NB4 (cell line): Measurements from ENCODE around the gene OR10G3.

Experiments
- POLR2A ChIP-seq: IDR thresholded peaks from 2 replicates; pipeline ENCODE4 v1.6.1; 2011; ENCODE audit warnings: mild to moderate bottlenecking; ENCODE audit not compliant: insufficient read length; ENCODE audit errors: extremely low read depth
- TF ChIP-seq, protein P1 (sequence below): IDR thresholded peaks from one replicate; pipeline ENCODE4 v1.5.1; 2012; ENCODE audit warnings: low read depth, low read length

GRCh38 chr14:21614240-21614639 lies 34.4 kb upstream of the OR10G3 start:
- no peak for TF ChIP-seq POLR2A
- TF ChIP-seq, protein P1, sequence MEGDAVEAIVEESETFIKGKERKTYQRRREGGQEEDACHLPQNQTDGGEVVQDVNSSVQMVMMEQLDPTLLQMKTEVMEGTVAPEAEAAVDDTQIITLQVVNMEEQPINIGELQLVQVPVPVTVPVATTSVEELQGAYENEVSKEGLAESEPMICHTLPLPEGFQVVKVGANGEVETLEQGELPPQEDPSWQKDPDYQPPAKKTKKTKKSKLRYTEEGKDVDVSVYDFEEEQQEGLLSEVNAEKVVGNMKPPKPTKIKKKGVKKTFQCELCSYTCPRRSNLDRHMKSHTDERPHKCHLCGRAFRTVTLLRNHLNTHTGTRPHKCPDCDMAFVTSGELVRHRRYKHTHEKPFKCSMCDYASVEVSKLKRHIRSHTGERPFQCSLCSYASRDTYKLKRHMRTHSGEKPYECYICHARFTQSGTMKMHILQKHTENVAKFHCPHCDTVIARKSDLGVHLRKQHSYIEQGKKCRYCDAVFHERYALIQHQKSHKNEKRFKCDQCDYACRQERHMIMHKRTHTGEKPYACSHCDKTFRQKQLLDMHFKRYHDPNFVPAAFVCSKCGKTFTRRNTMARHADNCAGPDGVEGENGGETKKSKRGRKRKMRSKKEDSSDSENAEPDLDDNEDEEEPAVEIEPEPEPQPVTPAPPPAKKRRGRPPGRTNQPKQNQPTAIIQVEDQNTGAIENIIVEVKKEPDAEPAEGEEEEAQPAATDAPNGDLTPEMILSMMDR = no peak
